Right atrium auricular region (tissue), 2 donors: Measurements from ENCODE around the gene HNRNPM. TPM values are rescaled to one million over a fixed set of nuclear protein-coding genes. Genes with fewer than 3 reads are reported as not detected.

Source experiments
- DNase-seq: peaks from one replicate; pipeline ENCODE4 v3.0.0-alpha.2; 2019; ENCODE audit warnings: low spot score
- H3K27ac ChIP-seq, 2 donors: fragments of 200-600 bp; sonication (generic); 1 replicate in 1 of 2; 2 replicates in 1 of 2; pipeline ENCODE4 v1.5.1; 2016 to 2019
- H3K27me3 ChIP-seq, 2 donors: fragments of 200-600 bp; sonication (generic); one replicate each; pipeline versions ENCODE4 v1.5.1 to v1.6.0; 2017 to 2019
- H3K36me3 ChIP-seq: fragments of 200-600 bp; sonication (generic); one replicate; pipeline ENCODE4 v1.5.1; 2016
- H3K4me1 ChIP-seq, 2 donors: fragments of 200-600 bp; sonication (generic); one replicate each; pipeline versions ENCODE4 v1.5.1 to v1.6.0; 2017 to 2019
- H3K4me3 ChIP-seq, 2 donors: fragments of 200-600 bp; sonication (generic); 1 replicate in 1 of 2; 2 replicates in 1 of 2; pipeline ENCODE4 v1.5.1; 2017 to 2019; ENCODE audit warnings: mild to moderate bottlenecking in 1 of 2, moderate library complexity in 1 of 2
- H3K9me3 ChIP-seq, 2 donors: fragments of 200-600 bp; sonication (generic); one replicate each; pipeline ENCODE4 v1.5.1; 2019
- CTCF ChIP-seq, 2 donors: fragments of 200-600 bp; sonication (generic); IDR thresholded peaks; one replicate each; pipeline ENCODE4 v1.5.1; 2019; ENCODE audit warnings: antibody characterized with exemption in 2 of 2
- total RNA-seq, 2 donors: library from RNA; depleted of rRNA; stranded (reverse); fragments of >200 nt; gene quantifications; one replicate each; pipeline ENCODE4 v1.1.0, GENCODE V29; 2016

Gene HNRNPM
- total RNA-seq, 2 donors from 2014 or later, result 51.0 to 76.5 TPM

DNA sequence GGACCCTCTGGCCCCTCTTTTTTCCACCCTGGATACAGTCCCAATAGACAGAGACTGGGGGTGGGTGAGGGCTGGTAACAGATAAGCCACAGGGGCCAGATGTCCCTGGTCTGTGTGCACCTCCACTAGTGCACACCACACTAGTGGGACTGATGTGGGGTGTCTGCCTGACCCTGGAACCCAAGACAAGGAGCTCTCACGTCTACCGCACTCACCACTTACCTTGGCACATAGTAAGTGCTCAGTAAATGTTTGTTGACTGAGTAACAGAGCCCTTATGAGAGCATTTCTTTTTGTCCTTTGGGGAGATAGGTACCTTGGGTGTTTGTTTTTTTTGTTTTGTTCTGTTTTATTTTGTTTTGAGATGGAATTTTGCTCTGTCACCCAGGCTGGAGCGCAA is 92.3 kb downstream of the HNRNPM start:
- Histone ChIP-seq H3K27me3 (no peaks in the 10 kb centered on the region), H3K4me3 (no peak overlapping the region), H3K4me1 (no peaks in the 10 kb centered on the region), H3K36me3 (no peaks in the 10 kb centered on the region), H3K9me3 (no peaks in the 10 kb centered on the region), H3K27ac (no peak overlapping the region)
- no peak for DNase-seq
- TF ChIP-seq CTCF (IDR thresholded peaks at IDR 0.05), result no peak

Other genes with a start within 250 kb of the HNRNPM start
- gene CERS4, start 235.6 kb upstream of the HNRNPM start, total RNA-seq, result 10 to 100 TPM; 19.4 to 20.5 TPM
- 10 to 100 TPM; 48.8 to 51.0 TPM for gene CD320, start 136.6 kb upstream of the HNRNPM start, total RNA-seq
- 10 to 100 TPM; 81.0 to 82.0 TPM for gene NDUFA7, start 123.6 kb upstream of the HNRNPM start, total RNA-seq
- gene RPS28, start 123.5 kb upstream of the HNRNPM start, total RNA-seq, result 100 to 1,000 TPM; 158 to 402 TPM
- 10 to 100 TPM; 12.8 to 18.4 TPM for gene KANK3, start 101.7 kb upstream of the HNRNPM start, total RNA-seq
- gene ANGPTL4, start 80.8 kb upstream of the HNRNPM start, total RNA-seq, result 10 to 100 TPM; 32.6 to 69.1 TPM
- gene RAB11B, start 54.6 kb upstream of the HNRNPM start, total RNA-seq, result 10 to 100 TPM; 51.0 to 66.0 TPM
- gene MARCHF2, start 31.7 kb upstream of the HNRNPM start, total RNA-seq, result 100 to 1,000 TPM; 222 to 270 TPM
- under 1 TPM; 0.19 to 0.79 TPM for gene PRAM1, start 57.7 kb downstream of the HNRNPM start, total RNA-seq
- 10 to 100 TPM in 1 of 2 donors, 1 to 10 TPM in 1; 8.2 to 13.5 TPM for gene ZNF414, start 69.2 kb downstream of the HNRNPM start, total RNA-seq
- gene MYO1F, start 132.5 kb downstream of the HNRNPM start, total RNA-seq, result 10 to 100 TPM in 1 of 2 donors, 1 to 10 TPM in 1; 4.4 to 10.8 TPM
- 10 to 100 TPM; 13.1 to 14.9 TPM for gene ADAMTS10, start 165.7 kb downstream of the HNRNPM start, total RNA-seq
- gene NFILZ, start 185.7 kb downstream of the HNRNPM start, total RNA-seq, result not detected